ENCODE measurements around the gene CDR2. TPM values are rescaled to one million over a fixed set of nuclear protein-coding genes. Genes with fewer than 3 reads are reported as not detected.

CDR2 gene
- total and polyA plus RNA-seq, 7 donors = 2.2 to 11.9 (median 4.5) TPM

- H3K9me3 ChIP-seq = no peaks in the 10 kb centered on the region
- H3K36me3 ChIP-seq (ENCODE audit: insufficient read depth in 1 of 2, low read depth in 1 of 2) = peaks cover 0 to 35% of the 10 kb centered on the region in 2 donors
- intact Hi-C loops (cut with DNase I) = no loop called here
- no peak overlapping the region for H3K4me3 ChIP-seq
- 82 to 90% (median 83%) methylated on average over 8 of the region's 8 CpGs for WGBS, 3 donors
- ATAC-seq (no peak), DNase-seq (no peak)
- H3K27ac ChIP-seq = no peak overlapping the region
- H3K4me1 ChIP-seq = no peaks in the 10 kb centered on the region
- H3K27me3 ChIP-seq (ENCODE audit: insufficient read depth in 3 of 3, low read length in 2 of 3) = no peaks in the 10 kb centered on the region
- no peak for TF ChIP-seq CTCF (IDR thresholded peaks at IDR 0.05)
These were observed 13.3 kb downstream of the CDR2 start for GRCh38 chr16:22360963-22361659.

GRCh38 chr16:22359679-22360078, 14.7 kb downstream of the CDR2 start:
- DNase-seq (no peak), ATAC-seq (no peak)
- no peak for TF ChIP-seq CTCF (IDR thresholded peaks at IDR 0.05)
- Histone ChIP-seq H3K27ac (no peak overlapping the region), H3K4me3 (no peak overlapping the region), H3K4me1 (no peaks in the 10 kb centered on the region), H3K9me3 (no peaks in the 10 kb centered on the region), H3K36me3 (ENCODE audit: insufficient read depth in 1 of 2, low read depth in 1 of 2) (peaks cover 0 to 35% of the 10 kb centered on the region in 2 donors), H3K27me3 (ENCODE audit: insufficient read depth in 3 of 3, low read length in 2 of 3) (no peaks in the 10 kb centered on the region)
- intact Hi-C loops (cut with DNase I) = no loop called here

- Histone ChIP-seq H3K4me1 (no peaks in the 10 kb centered on the region), H3K27ac (no peak overlapping the region), H3K4me3 (no peak overlapping the region), H3K27me3 (ENCODE audit: insufficient read depth in 3 of 3, low read length in 2 of 3) (no peaks in the 10 kb centered on the region), H3K9me3 (no peaks in the 10 kb centered on the region), H3K36me3 (ENCODE audit: insufficient read depth in 1 of 2, low read depth in 1 of 2) (peaks cover 0 to 18% of the 10 kb centered on the region in 2 donors)
- intact Hi-C loops (cut with DNase I) = no loop called here
- DNase-seq (no peak), ATAC-seq (no peak)
- WGBS, 3 donors = 85 to 88% (median 86%) methylated on average over 1 of the region's 1 CpG
- TF ChIP-seq CTCF (IDR thresholded peaks at IDR 0.05) = no peak
These were observed 16.4 kb downstream of the CDR2 start for GRCh38 chr16:22358000-22358399.

GRCh38 chr16:22357635-22357971, 16.8 kb downstream of the CDR2 start:
- WGBS, 3 donors = 49 to 83% (median 53%) methylated on average over 1 of the region's 1 CpG
- H3K4me3 ChIP-seq = no peak overlapping the region
- intact Hi-C loops (cut with DNase I) = no loop called here
- H3K36me3 ChIP-seq (ENCODE audit: insufficient read depth in 1 of 2, low read depth in 1 of 2) = peaks cover 0 to 14% of the 10 kb centered on the region in 2 donors
- DNase-seq = no peak
- no peak overlapping the region for H3K27ac ChIP-seq
- ATAC-seq = no peak
- no peaks in the 10 kb centered on the region for H3K4me1 ChIP-seq
- no peaks in the 10 kb centered on the region for H3K9me3 ChIP-seq
- no peak for TF ChIP-seq CTCF (IDR thresholded peaks at IDR 0.05)
- H3K27me3 ChIP-seq (ENCODE audit: insufficient read depth in 3 of 3, low read length in 2 of 3) = no peaks in the 10 kb centered on the region
